Measurements from ENCODE around the gene CLDN16. TPM values are rescaled to one million over a fixed set of nuclear protein-coding genes. Genes with fewer than 3 reads are reported as not detected.

The CLDN16 gene
- total and polyA plus RNA-seq, 8 donors: 0.10 to 0.29 TPM; not detected in 6

GRCh38 chr3:190444576-190445145, 56.7 kb downstream of the CLDN16 start:
- H3K27ac ChIP-seq: no peak overlapping the region
- intact Hi-C loops (cut with DNase I; ENCODE audit: low total_unique reads): no loop called here
- 87 to 96% (median 94%) methylated on average over 3 of the region's 3 CpGs for WGBS, 5 donors

GRCh38 chr3:190446573-190447279, 58.8 kb downstream of the CLDN16 start:
- no peak for DNase-seq
- intact Hi-C loops (cut with DNase I; ENCODE audit: low total_unique reads): no loop called here

More at GRCh38 chr3:190444576-190445145, 56.7 kb downstream of the CLDN16 start:
- no peaks in the 10 kb centered on the region for H3K27me3 ChIP-seq
- DNase-seq: no peak
- TF ChIP-seq CTCF (IDR thresholded peaks at IDR 0.05) (no peak), POLR2A (IDR thresholded peaks at IDR 0.05) (no peak), POLR2AphosphoS5 (IDR thresholded peaks at IDR 0.05) (no peak), EP300 (IDR thresholded peaks at IDR 0.05) (no peak)
- no peaks in the 10 kb centered on the region for H3K9me3 ChIP-seq
- no peaks in the 10 kb centered on the region for H3K4me1 ChIP-seq
- no peak overlapping the region for H3K4me3 ChIP-seq
- no peaks in the 10 kb centered on the region for H3K36me3 ChIP-seq

GRCh38 chr3:190448256-190448655, 60.3 kb downstream of the CLDN16 start:
- Histone ChIP-seq H3K27me3 (no peaks in the 10 kb centered on the region), H3K9me3 (no peaks in the 10 kb centered on the region), H3K4me3 (no peak overlapping the region), H3K4me1 (no peaks in the 10 kb centered on the region), H3K36me3 (no peaks in the 10 kb centered on the region), H3K27ac (no peak overlapping the region)
- intact Hi-C loops (cut with DNase I; ENCODE audit: low total_unique reads): no loop called here
- TF ChIP-seq CTCF (IDR thresholded peaks at IDR 0.05) (no peak), POLR2AphosphoS5 (IDR thresholded peaks at IDR 0.05) (no peak), POLR2A (IDR thresholded peaks at IDR 0.05) (no peak)
- WGBS, 5 donors: 63 to 80% (median 72%) methylated on average over 2 of the region's 2 CpGs
- no peak for DNase-seq

More at GRCh38 chr3:190446573-190447279, 58.8 kb downstream of the CLDN16 start:
- TF ChIP-seq CTCF (IDR thresholded peaks at IDR 0.05): no peak
- no peak for TF ChIP-seq POLR2AphosphoS5 (IDR thresholded peaks at IDR 0.05)
- no peak for TF ChIP-seq EP300 (IDR thresholded peaks at IDR 0.05)
- TF ChIP-seq POLR2A (IDR thresholded peaks at IDR 0.05): no peak
- H3K36me3 ChIP-seq: no peaks in the 10 kb centered on the region
- no peak overlapping the region for H3K4me3 ChIP-seq
- WGBS, 5 donors: 32 to 45% (median 38%) methylated on average over 6 of the region's 6 CpGs
- no peak overlapping the region for H3K27ac ChIP-seq
- no peaks in the 10 kb centered on the region for H3K27me3 ChIP-seq
- no peaks in the 10 kb centered on the region for H3K4me1 ChIP-seq
- H3K9me3 ChIP-seq: no peaks in the 10 kb centered on the region

GRCh38 chr3:190449801-190450200, 61.8 kb downstream of the CLDN16 start, which contains the start of gene TMEM207:
Gene TMEM207, minus strand, starts transcription at chr3:190449901. Its CDS starts 92 bp downstream, at chr3:190449809.
- no peaks in the 10 kb centered on the region for H3K9me3 ChIP-seq
- no peak for TF ChIP-seq POLR2A (IDR thresholded peaks at IDR 0.05)
- TF ChIP-seq POLR2AphosphoS5 (IDR thresholded peaks at IDR 0.05): no peak
- TF ChIP-seq CTCF (IDR thresholded peaks at IDR 0.05): no peak
- no peak for TF ChIP-seq EP300 (IDR thresholded peaks at IDR 0.05)
- H3K4me3 ChIP-seq: no peak within 1 kb of the TSS
- H3K27me3 ChIP-seq: no peaks in the 10 kb centered on the region
- no peak for DNase-seq
- intact Hi-C loops (cut with DNase I; ENCODE audit: low total_unique reads): no loop called here
- no peaks in the 10 kb centered on the region for H3K4me1 ChIP-seq
- H3K36me3 ChIP-seq: no peaks in the 10 kb centered on the region
- 62 to 87% (median 79%) methylated on average over 1 of the region's 1 CpG for WGBS, 5 donors
- H3K27ac ChIP-seq: no peak within 1 kb of the TSS

All from stomach (tissue), 9 donors.